Keratinocyte (primary cell): ENCODE measurements around the gene DUSP14. TPM values are rescaled to one million over a fixed set of nuclear protein-coding genes. Genes with fewer than 3 reads are reported as not detected.
"Not testable (repeated sequence)": the region's sequence is repeated elsewhere in the genome, so short reads cannot be mapped to it uniquely, and the experiment has no call there.

Source experiments
- DNase-seq: peaks from one replicate; pipeline ENCODE4 v3.0.0-alpha.2; 2011; ENCODE audit warnings: low read depth, missing footprints, low spot score
- FAIRE-seq: peaks from 2 replicates; lab custom pipeline; 2011; peaks lifted over from hg19 to GRCh38; lab: Jason Lieb, UNC
- H2AFZ ChIP-seq: 2 replicates; pipeline ENCODE4 v1.6.0; 2012; ENCODE audit warnings: low read length, control low read depth, inconsistent platforms; ENCODE audit not compliant: control insufficient read depth
- H3K27ac ChIP-seq: 2 replicates; pipeline ENCODE4 v1.5.1; 2011; ENCODE audit warnings: low read length; ENCODE audit not compliant: control insufficient read depth, insufficient read depth
- H3K27me3 ChIP-seq: 3 replicates; pipeline ENCODE4 v1.6.0; 2011; ENCODE audit warnings: low read length; ENCODE audit not compliant: control insufficient read depth, insufficient read depth; ENCODE audit errors: extremely low read depth
- H3K36me3 ChIP-seq, 2 experiments: 2 replicates in 1 of 2; 3 replicates in 1 of 2; pipeline ENCODE4 v1.5.1; 2011; ENCODE audit warnings: low read length in 2 of 2, mild to moderate bottlenecking in 1 of 2; ENCODE audit not compliant: control insufficient read depth in 2 of 2, insufficient read depth in 2 of 2; ENCODE audit errors: extremely low read depth in 1 of 2
- H3K4me1 ChIP-seq: 3 replicates; pipeline ENCODE4 v1.5.1; 2011; ENCODE audit warnings: low read length; ENCODE audit not compliant: control insufficient read depth, insufficient read depth; ENCODE audit errors: extremely low read depth
- H3K4me2 ChIP-seq: 3 replicates; pipeline ENCODE4 v1.6.0; 2011; ENCODE audit warnings: low read depth, low read length; ENCODE audit not compliant: control insufficient read depth, insufficient read depth; ENCODE audit errors: extremely low read depth
- H3K4me3 ChIP-seq, 3 experiments: fragments of 200-600 bp in 1 of 3; sonication (generic) in 1 of 3; 2 replicates in 2 of 3; 3 replicates in 1 of 3; pipeline ENCODE4 v1.5.1; 2011 to 2016; ENCODE audit warnings: low read length in 3 of 3, mild to moderate bottlenecking in 3 of 3, control low read depth in 2 of 3, inconsistent platforms in 1 of 3, low read depth in 1 of 3, mixed read lengths in 1 of 3, mixed run types in 1 of 3, moderate library complexity in 1 of 3; ENCODE audit not compliant: control insufficient read depth in 2 of 3, insufficient read depth in 2 of 3; ENCODE audit errors: extremely low read depth in 1 of 3
- H3K79me2 ChIP-seq: 2 replicates; pipeline ENCODE4 v1.6.0; 2012; ENCODE audit warnings: low read length; ENCODE audit not compliant: control insufficient read depth, insufficient read depth
- H3K9ac ChIP-seq: 3 replicates; pipeline ENCODE4 v1.6.0; 2011; ENCODE audit warnings: low read length; ENCODE audit not compliant: control insufficient read depth, insufficient read depth; ENCODE audit errors: extremely low read depth
- H3K9me1 ChIP-seq: 3 replicates; pipeline ENCODE4 v1.6.0; 2011; ENCODE audit warnings: low read length; ENCODE audit not compliant: control insufficient read depth, insufficient read depth; ENCODE audit errors: extremely low read depth
- H3K9me3 ChIP-seq: 2 replicates; pipeline ENCODE4 v1.5.1; 2012; ENCODE audit warnings: low read depth, low read length; ENCODE audit not compliant: control insufficient read depth
- H4K20me1 ChIP-seq: 3 replicates; pipeline ENCODE4 v1.6.0; 2011; ENCODE audit warnings: low read length; ENCODE audit not compliant: control insufficient read depth, insufficient read depth; ENCODE audit errors: extremely low read depth
- EZH2 ChIP-seq: IDR thresholded peaks from one replicate; pipeline ENCODE4 v1.6.1; 2012; ENCODE audit warnings: inconsistent platforms, mild to moderate bottlenecking, low read length, moderate library complexity
- dilution Hi-C: fragments of 300-500 bp; cut with MboI; formaldehyde crosslinking; loops from one replicate; pipeline ENCODE4 v1.7.0; 2020; ENCODE audit warnings: low sequenced_read_pairs; ENCODE audit not compliant: extremely low pct_ligation_motif_present
- polyA plus RNA-seq, 5 experiments: library from polyadenylated mRNA; depleted of rRNA in 3 of 5; stranded (reverse) in 3 of 5; stranded (forward) in 1 of 5; unstranded in 1 of 5; fragments of >200 nt; gene quantifications; 1 replicate in 1 of 5; 2 replicates in 3 of 5; 3 replicates in 1 of 5; pipeline versions ENCODE4 v1.2.1 to v1.2.3, GENCODE V29; 2011 to 2012; ENCODE audit warnings: missing spikeins in 2 of 5, low read depth in 1 of 5, low replicate concordance in 1 of 5
- TF ChIP-seq, protein P1 (sequence below), 3 experiments: IDR thresholded peaks in 1 of 3; conservative IDR thresholded peaks in 1 of 3; optimal IDR thresholded peaks in 1 of 3; 2 replicates in 2 of 3; 3 replicates in 1 of 3; pipeline versions ENCODE3 to v1.5.1; 2011; ENCODE audit warnings: low read length in 3 of 3, mild to moderate bottlenecking in 3 of 3, moderate library complexity in 2 of 3, control low read depth in 1 of 3, inconsistent platforms in 1 of 3; ENCODE audit not compliant: insufficient read depth in 2 of 3; ENCODE audit errors: extremely low read depth in 1 of 3

Gene DUSP14
- polyA plus RNA-seq, 1 donor (not counting 4 experiments of a cell fraction or from before 2014, with no cell fraction given), result 169 TPM

DNA sequence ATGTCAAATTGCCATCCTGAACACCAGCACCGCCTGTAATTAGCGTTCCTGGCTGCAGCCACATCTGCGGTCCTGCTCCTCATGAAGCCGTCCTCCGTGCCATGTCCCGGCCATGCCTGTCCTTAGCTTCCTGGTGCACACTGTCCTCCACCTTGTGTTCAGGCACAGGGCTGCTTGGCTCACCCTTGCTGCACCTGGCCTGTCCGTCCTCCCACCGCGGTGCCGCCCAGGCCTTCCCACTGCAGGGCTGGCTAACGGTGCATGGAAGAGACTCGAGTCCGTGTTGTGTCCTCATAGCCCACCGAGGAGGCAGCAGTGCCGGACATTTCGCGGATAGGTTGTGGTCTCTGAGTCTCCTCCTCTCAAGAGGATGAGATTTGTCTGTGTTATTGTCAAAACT lies 20.4 kb downstream of the DUSP14 start:
- no peak overlapping the region for H3K9ac ChIP-seq
- H3K27me3 ChIP-seq, result no peaks in the 10 kb centered on the region
- peaks cover 79% of the 10 kb centered on the region for H3K79me2 ChIP-seq
- dilution Hi-C loops, result no loop called here
- peaks cover 10% of the 10 kb centered on the region for H3K4me1 ChIP-seq
- no peaks in the 10 kb centered on the region for H3K9me1 ChIP-seq
- DNase-seq (no peak), FAIRE-seq (no peak)
- H2AFZ ChIP-seq, result no peak overlapping the region
- H4K20me1 ChIP-seq, result peaks cover 38% of the 10 kb centered on the region
- H3K36me3 ChIP-seq, result peaks cover 33 to 54% of the 10 kb centered on the region in 2 experiments
- H3K9me3 ChIP-seq, result no peaks in the 10 kb centered on the region
- H3K27ac ChIP-seq, result no peak overlapping the region
- no peak overlapping the region for H3K4me2 ChIP-seq
- H3K4me3 ChIP-seq, result no peak overlapping the region
- TF ChIP-seq, protein P1, sequence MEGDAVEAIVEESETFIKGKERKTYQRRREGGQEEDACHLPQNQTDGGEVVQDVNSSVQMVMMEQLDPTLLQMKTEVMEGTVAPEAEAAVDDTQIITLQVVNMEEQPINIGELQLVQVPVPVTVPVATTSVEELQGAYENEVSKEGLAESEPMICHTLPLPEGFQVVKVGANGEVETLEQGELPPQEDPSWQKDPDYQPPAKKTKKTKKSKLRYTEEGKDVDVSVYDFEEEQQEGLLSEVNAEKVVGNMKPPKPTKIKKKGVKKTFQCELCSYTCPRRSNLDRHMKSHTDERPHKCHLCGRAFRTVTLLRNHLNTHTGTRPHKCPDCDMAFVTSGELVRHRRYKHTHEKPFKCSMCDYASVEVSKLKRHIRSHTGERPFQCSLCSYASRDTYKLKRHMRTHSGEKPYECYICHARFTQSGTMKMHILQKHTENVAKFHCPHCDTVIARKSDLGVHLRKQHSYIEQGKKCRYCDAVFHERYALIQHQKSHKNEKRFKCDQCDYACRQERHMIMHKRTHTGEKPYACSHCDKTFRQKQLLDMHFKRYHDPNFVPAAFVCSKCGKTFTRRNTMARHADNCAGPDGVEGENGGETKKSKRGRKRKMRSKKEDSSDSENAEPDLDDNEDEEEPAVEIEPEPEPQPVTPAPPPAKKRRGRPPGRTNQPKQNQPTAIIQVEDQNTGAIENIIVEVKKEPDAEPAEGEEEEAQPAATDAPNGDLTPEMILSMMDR (optimal IDR thresholded peaks at IDR 0.05 in 1 of 3, IDR thresholded peaks at IDR 0.05 in 1 of 3, conservative IDR thresholded peaks at IDR 0.05 in 1 of 3; ENCODE audit: extremely low read depth in 1 of 3, insufficient read depth in 2 of 3, low read length in 3 of 3), result no peak
- TF ChIP-seq EZH2, result no peak

DNA sequence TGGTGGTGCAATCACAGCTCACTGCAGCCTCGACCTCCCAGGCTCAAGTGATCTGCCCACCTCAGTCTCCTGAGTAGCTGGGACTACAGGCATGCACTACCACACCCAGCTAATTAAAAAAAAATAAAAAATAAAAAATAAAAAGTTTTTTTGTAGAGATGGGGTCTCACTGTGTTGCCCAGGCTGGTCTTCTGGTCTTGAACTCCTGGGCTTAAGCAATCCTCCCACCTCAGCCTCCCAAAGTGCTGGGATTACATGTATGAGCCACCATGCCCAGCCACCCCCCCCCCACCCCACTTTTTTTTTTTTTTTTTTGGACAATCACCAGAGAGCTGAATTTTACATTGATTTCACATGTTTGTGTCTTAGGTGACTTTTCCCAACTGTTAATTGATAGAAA lies 22.0 kb downstream of the DUSP14 start:
- Histone ChIP-seq H4K20me1 (peaks cover 28% of the 10 kb centered on the region), H3K36me3 (peaks cover 30 to 50% of the 10 kb centered on the region in 2 experiments), H3K4me1 (peaks cover 11% of the 10 kb centered on the region), H3K79me2 (peaks cover 63% of the 10 kb centered on the region)
- H3K27me3 ChIP-seq, DNase-seq, H3K27ac ChIP-seq, H3K9me3 ChIP-seq, H2AFZ ChIP-seq, H3K4me3 ChIP-seq, H3K4me2 ChIP-seq, dilution Hi-C loops, H3K9me1 ChIP-seq, H3K9ac ChIP-seq, FAIRE-seq: not testable (repeated sequence)

DNA sequence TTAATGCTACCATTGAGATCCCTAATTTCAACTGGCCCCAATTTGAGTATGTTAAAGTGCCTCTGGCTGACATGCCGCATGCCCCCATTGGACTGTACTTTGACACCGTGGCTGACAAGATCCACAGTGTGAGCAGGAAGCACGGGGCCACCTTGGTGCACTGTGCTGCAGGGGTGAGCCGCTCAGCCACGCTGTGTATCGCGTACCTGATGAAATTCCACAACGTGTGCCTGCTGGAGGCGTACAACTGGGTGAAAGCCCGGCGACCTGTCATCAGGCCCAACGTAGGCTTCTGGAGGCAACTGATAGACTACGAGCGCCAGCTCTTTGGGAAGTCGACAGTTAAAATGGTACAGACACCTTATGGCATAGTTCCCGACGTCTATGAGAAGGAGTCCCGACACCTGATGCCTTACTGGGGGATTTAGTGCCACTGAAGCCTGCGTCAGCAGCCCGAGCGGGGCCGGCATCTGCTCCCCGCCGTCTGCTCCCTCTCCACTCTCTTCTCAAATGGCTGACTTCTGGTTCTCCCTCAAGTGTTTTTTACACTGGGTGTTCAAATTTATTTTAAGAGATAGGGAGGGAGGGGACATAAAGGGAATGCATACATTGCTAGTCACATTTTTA lies 22.9 kb downstream of the DUSP14 start:
- dilution Hi-C loops, result no loop called here
- Histone ChIP-seq H4K20me1 (peaks cover 21% of the 10 kb centered on the region), H3K36me3 (peaks cover 30 to 45% of the 10 kb centered on the region in 2 experiments), H3K4me1 (peaks cover 5% of the 10 kb centered on the region), H2AFZ (no peak overlapping the region), H3K4me2 (no peak overlapping the region), H3K9me1 (no peaks in the 10 kb centered on the region), H3K27me3 (no peaks in the 10 kb centered on the region), H3K4me3 (no peak overlapping the region), H3K27ac (no peak overlapping the region), H3K9me3 (no peaks in the 10 kb centered on the region), H3K9ac (no peak overlapping the region), H3K79me2 (peaks cover 54% of the 10 kb centered on the region)
- DNase-seq (no peak), FAIRE-seq (no peak)
- TF ChIP-seq, protein P1 (optimal IDR thresholded peaks at IDR 0.05 in 1 of 3, IDR thresholded peaks at IDR 0.05 in 1 of 3, conservative IDR thresholded peaks at IDR 0.05 in 1 of 3; ENCODE audit: extremely low read depth in 1 of 3, insufficient read depth in 2 of 3, low read length in 3 of 3), result no peak
- TF ChIP-seq EZH2, result no peak
